Neural cell (in vitro differentiated cells): ENCODE measurements around the gene SLCO2A1. TPM values are rescaled to one million over a fixed set of nuclear protein-coding genes. Genes with fewer than 3 reads are reported as not detected.

Source experiments
- H2AFZ ChIP-seq: fragments of 200-600, 300-800 bp; sonication (generic), shearing (Covaris generic); 2 replicates; pipeline ENCODE4 v1.6.0; 2014; ENCODE audit warnings: low read depth, mild to moderate bottlenecking, antibody characterized with exemption, low read length, moderate library complexity
- H3F3A ChIP-seq: fragments of 200-600 bp; shearing (Covaris generic); 2 replicates; pipeline ENCODE4 v1.6.1; 2016; ENCODE audit warnings: mild to moderate bottlenecking, moderate library complexity, mixed read lengths, antibody characterized with exemption, low read length; ENCODE audit not compliant: insufficient read depth, poor library complexity, severe bottlenecking
- H3K27ac ChIP-seq: fragments of 200-600, 300-800 bp; sonication (generic), shearing (Covaris generic); 2 replicates; pipeline ENCODE4 v1.5.1; 2014; ENCODE audit warnings: mild to moderate bottlenecking, low read length, moderate library complexity
- H3K27me3 ChIP-seq: fragments of 300-800, 200-600 bp; sonication (generic), shearing (Covaris generic); 2 replicates; pipeline ENCODE4 v1.6.0; 2014; ENCODE audit warnings: mild to moderate bottlenecking, low read depth, low read length, moderate library complexity; ENCODE audit not compliant: insufficient read depth
- H3K36me3 ChIP-seq: fragments of 300-800, 200-600 bp; sonication (generic), shearing (Covaris generic); 2 replicates; pipeline ENCODE4 v1.5.1; 2014; ENCODE audit warnings: mild to moderate bottlenecking, antibody characterized with exemption, low read length, moderate library complexity; ENCODE audit not compliant: insufficient read depth
- H3K4me2 ChIP-seq: fragments of 300-800, 200-600 bp; sonication (generic), shearing (Covaris generic); 2 replicates; pipeline ENCODE4 v1.6.0; 2014; ENCODE audit warnings: mild to moderate bottlenecking, low read length
- H3K4me3 ChIP-seq: fragments of 300-800, 200-600 bp; sonication (generic), shearing (Covaris generic); 2 replicates; pipeline ENCODE4 v1.5.1; 2014; ENCODE audit warnings: mild to moderate bottlenecking, low read length, moderate library complexity
- H3K79me2 ChIP-seq: fragments of 200-600 bp; shearing (Covaris generic); replicated peaks from 2 replicates; pipeline ENCODE4 v1.6.0; 2014; ENCODE audit warnings: mild to moderate bottlenecking, low read length, moderate library complexity; ENCODE audit not compliant: insufficient read depth
- H3K9ac ChIP-seq: fragments of 300-800, 200-600 bp; sonication (generic), shearing (Covaris generic); 2 replicates; pipeline ENCODE4 v1.6.1; 2016; ENCODE audit warnings: mild to moderate bottlenecking, low read length, mixed read lengths
- H3K9me2 ChIP-seq: fragments of 200-600 bp; shearing (Covaris generic); 2 replicates; pipeline ENCODE4 v1.6.1; 2016; ENCODE audit warnings: mild to moderate bottlenecking, low read length, mixed read lengths; ENCODE audit not compliant: insufficient read depth
- H3K9me3 ChIP-seq: fragments of 200-600, 300-800 bp; sonication (generic), shearing (Covaris generic); 2 replicates; pipeline ENCODE4 v1.6.1; 2016; ENCODE audit warnings: mild to moderate bottlenecking, mixed run types, low read length, moderate library complexity, mixed read lengths
- H4K20me1 ChIP-seq: fragments of 200-600 bp; shearing (Covaris generic); 2 replicates; pipeline ENCODE4 v1.6.1; 2016; ENCODE audit warnings: mild to moderate bottlenecking, mixed run types; ENCODE audit not compliant: insufficient read depth
- EP300 ChIP-seq: fragments of 450-650 bp; conservative IDR thresholded peaks from 2 replicates; pipeline ENCODE4 v1.6.1; 2014; ENCODE audit warnings: antibody characterized with exemption, mild to moderate bottlenecking, moderate library complexity; ENCODE audit not compliant: poor library complexity, severe bottlenecking
- EZH2 ChIP-seq: fragments of 200-600, 300-800 bp; shearing (Covaris generic), sonication (generic); IDR thresholded peaks from 2 replicates; pipeline ENCODE4 v1.6.1; 2014; ENCODE audit warnings: antibody characterized with exemption, low read length, borderline replicate concordance, mild to moderate bottlenecking; ENCODE audit not compliant: insufficient read depth, poor library complexity, severe bottlenecking
- MXI1 ChIP-seq: fragments of 450-650 bp; conservative IDR thresholded peaks from 2 replicates; pipeline ENCODE4 v1.6.1; 2014; ENCODE audit warnings: antibody characterized with exemption, mild to moderate bottlenecking; ENCODE audit not compliant: poor library complexity, severe bottlenecking
- POLR2AphosphoS5 ChIP-seq: IDR thresholded peaks from 2 replicates; pipeline ENCODE4 v1.6.1; 2012
- RAD21 ChIP-seq: fragments of 450-650 bp; conservative IDR thresholded peaks from 2 replicates; pipeline ENCODE4 v1.6.1; 2014; ENCODE audit warnings: antibody characterized with exemption, mild to moderate bottlenecking, moderate library complexity
- SMC3 ChIP-seq: fragments of 450-650 bp; conservative IDR thresholded peaks from 2 replicates; pipeline ENCODE4 v1.6.1; 2014; ENCODE audit warnings: antibody characterized with exemption, mild to moderate bottlenecking, moderate library complexity; ENCODE audit not compliant: poor library complexity
- TAF1 ChIP-seq: IDR thresholded peaks from 2 replicates; pipeline ENCODE4 v1.6.1; 2012; ENCODE audit warnings: low read depth
- polyA plus RNA-seq: library from polyadenylated mRNA; depleted of rRNA; stranded (reverse); fragments of >200 nt; gene quantifications from 2 replicates; pipeline ENCODE4 v1.2.3, GENCODE V29; 2014
- TF ChIP-seq, protein P1 (sequence below): fragments of 450-650 bp; IDR thresholded peaks from 2 replicates; pipeline ENCODE4 v1.5.1; 2014; ENCODE audit warnings: antibody characterized with exemption, mild to moderate bottlenecking, moderate library complexity; ENCODE audit not compliant: poor library complexity, severe bottlenecking
- TF ChIP-seq, protein P2 (sequence below): IDR thresholded peaks from 2 replicates; pipeline ENCODE4 v1.6.1; 2012; ENCODE audit warnings: borderline replicate concordance

Gene SLCO2A1
- polyA plus RNA-seq, 1 donor from 2014 or later, result not detected

DNA sequence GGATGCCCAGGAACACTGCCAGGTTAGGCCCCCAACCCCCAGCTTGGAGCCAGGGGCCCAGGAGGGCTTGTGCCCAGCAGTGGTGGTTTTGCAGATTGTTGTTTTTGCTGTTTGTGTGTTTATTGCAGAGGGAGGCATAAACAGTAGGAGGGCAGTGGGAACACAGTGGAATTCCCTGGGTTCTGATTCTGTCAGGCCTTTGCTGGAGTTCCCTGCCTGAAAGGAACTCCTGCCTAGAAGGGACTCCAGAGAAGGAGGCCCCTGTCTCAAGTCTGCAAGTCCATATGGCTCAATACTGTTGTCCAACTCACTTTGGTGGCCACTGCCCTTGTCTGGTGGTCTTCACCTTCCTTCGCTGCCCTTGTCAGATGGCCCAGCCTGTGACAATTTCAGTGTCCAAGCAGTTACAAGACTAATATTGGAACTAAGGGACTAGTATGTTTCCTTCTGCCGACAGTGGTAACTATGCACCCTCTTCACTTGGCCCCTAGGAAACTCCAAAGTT, 86.6 kb downstream of the SLCO2A1 start:
- Histone ChIP-seq H3K4me3 (no peak overlapping the region), H3F3A (no peaks in the 10 kb centered on the region), H3K9ac (no peak overlapping the region), H3K9me3 (no peaks in the 10 kb centered on the region), H2AFZ (no peak overlapping the region), H3K36me3 (no peaks in the 10 kb centered on the region), H4K20me1 (no peaks in the 10 kb centered on the region), H3K9me2 (no peaks in the 10 kb centered on the region), H3K4me2 (no peak overlapping the region), H3K79me2 (no peaks in the 10 kb centered on the region), H3K27me3 (no peaks in the 10 kb centered on the region), H3K27ac (no peak overlapping the region)
- TF ChIP-seq EP300 (no peak), POLR2AphosphoS5 (no peak), RAD21 (no peak), TAF1 (no peak), EZH2 (no peak), MXI1 (no peak), SMC3 (no peak)
- TF ChIP-seq, protein P1, sequence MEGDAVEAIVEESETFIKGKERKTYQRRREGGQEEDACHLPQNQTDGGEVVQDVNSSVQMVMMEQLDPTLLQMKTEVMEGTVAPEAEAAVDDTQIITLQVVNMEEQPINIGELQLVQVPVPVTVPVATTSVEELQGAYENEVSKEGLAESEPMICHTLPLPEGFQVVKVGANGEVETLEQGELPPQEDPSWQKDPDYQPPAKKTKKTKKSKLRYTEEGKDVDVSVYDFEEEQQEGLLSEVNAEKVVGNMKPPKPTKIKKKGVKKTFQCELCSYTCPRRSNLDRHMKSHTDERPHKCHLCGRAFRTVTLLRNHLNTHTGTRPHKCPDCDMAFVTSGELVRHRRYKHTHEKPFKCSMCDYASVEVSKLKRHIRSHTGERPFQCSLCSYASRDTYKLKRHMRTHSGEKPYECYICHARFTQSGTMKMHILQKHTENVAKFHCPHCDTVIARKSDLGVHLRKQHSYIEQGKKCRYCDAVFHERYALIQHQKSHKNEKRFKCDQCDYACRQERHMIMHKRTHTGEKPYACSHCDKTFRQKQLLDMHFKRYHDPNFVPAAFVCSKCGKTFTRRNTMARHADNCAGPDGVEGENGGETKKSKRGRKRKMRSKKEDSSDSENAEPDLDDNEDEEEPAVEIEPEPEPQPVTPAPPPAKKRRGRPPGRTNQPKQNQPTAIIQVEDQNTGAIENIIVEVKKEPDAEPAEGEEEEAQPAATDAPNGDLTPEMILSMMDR, result no peak
- TF ChIP-seq, protein P2, sequence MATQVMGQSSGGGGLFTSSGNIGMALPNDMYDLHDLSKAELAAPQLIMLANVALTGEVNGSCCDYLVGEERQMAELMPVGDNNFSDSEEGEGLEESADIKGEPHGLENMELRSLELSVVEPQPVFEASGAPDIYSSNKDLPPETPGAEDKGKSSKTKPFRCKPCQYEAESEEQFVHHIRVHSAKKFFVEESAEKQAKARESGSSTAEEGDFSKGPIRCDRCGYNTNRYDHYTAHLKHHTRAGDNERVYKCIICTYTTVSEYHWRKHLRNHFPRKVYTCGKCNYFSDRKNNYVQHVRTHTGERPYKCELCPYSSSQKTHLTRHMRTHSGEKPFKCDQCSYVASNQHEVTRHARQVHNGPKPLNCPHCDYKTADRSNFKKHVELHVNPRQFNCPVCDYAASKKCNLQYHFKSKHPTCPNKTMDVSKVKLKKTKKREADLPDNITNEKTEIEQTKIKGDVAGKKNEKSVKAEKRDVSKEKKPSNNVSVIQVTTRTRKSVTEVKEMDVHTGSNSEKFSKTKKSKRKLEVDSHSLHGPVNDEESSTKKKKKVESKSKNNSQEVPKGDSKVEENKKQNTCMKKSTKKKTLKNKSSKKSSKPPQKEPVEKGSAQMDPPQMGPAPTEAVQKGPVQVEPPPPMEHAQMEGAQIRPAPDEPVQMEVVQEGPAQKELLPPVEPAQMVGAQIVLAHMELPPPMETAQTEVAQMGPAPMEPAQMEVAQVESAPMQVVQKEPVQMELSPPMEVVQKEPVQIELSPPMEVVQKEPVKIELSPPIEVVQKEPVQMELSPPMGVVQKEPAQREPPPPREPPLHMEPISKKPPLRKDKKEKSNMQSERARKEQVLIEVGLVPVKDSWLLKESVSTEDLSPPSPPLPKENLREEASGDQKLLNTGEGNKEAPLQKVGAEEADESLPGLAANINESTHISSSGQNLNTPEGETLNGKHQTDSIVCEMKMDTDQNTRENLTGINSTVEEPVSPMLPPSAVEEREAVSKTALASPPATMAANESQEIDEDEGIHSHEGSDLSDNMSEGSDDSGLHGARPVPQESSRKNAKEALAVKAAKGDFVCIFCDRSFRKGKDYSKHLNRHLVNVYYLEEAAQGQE, result no peak

DNA sequence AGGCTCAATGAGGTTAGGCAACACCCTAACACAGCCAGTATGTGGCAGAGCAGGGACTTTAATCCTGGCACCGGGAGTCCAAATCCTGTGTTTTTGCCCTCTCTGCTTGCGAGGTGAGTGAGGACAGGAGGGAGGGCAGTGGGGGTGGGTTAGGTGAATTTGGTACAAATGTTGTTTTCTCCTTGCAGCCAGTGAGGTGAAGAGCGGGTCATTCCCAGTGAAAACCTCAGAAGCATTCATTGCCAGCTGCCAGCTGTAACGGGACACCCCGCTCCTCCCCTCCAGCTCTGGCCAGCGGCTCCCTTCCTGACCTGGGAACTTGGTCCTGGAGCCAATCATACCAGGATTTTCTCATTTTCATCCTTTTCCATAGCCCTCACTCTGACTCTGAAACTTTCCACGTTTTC, 88.3 kb downstream of the SLCO2A1 start:
- Histone ChIP-seq H3K9me3 (no peaks in the 10 kb centered on the region), H3F3A (no peaks in the 10 kb centered on the region), H3K9me2 (no peaks in the 10 kb centered on the region), H3K4me3 (no peak overlapping the region), H3K4me2 (no peak overlapping the region), H3K27me3 (no peaks in the 10 kb centered on the region), H3K27ac (no peak overlapping the region), H3K9ac (no peak overlapping the region), H4K20me1 (no peaks in the 10 kb centered on the region), H3K36me3 (no peaks in the 10 kb centered on the region), H2AFZ (no peak overlapping the region), H3K79me2 (no peaks in the 10 kb centered on the region)
- TF ChIP-seq TAF1 (no peak), EP300 (no peak), EZH2 (no peak), MXI1 (no peak), SMC3 (no peak), RAD21 (no peak), POLR2AphosphoS5 (no peak)
- TF ChIP-seq, protein P2, result no peak
- TF ChIP-seq, protein P1, result no peak
